HG03039 (cell line): ENCODE data around the gene RRAD.
"Not testable (repeated sequence)": the region's sequence is repeated elsewhere in the genome, so short reads cannot be mapped to it uniquely, and the experiment has no call there.

Experiments
- ATAC-seq: cut with Tn5 transposase; IDR thresholded peaks from one replicate; pipeline ENCODE4 v1.9.1; 2021; ENCODE audit warnings: mild to moderate bottlenecking, moderate library complexity; ENCODE audit not compliant: unreplicated experiment

The RRAD gene

GRCh38 chr16:66902648-66903543 is 22.4 kb downstream of the RRAD start:
- ATAC-seq: no peak

GRCh38 chr16:66901626-66902025 is 23.7 kb downstream of the RRAD start:
- ATAC-seq: no peak

- no peak for ATAC-seq
These were observed 24.5 kb downstream of the RRAD start for GRCh38 chr16:66900721-66901441.

DNA sequence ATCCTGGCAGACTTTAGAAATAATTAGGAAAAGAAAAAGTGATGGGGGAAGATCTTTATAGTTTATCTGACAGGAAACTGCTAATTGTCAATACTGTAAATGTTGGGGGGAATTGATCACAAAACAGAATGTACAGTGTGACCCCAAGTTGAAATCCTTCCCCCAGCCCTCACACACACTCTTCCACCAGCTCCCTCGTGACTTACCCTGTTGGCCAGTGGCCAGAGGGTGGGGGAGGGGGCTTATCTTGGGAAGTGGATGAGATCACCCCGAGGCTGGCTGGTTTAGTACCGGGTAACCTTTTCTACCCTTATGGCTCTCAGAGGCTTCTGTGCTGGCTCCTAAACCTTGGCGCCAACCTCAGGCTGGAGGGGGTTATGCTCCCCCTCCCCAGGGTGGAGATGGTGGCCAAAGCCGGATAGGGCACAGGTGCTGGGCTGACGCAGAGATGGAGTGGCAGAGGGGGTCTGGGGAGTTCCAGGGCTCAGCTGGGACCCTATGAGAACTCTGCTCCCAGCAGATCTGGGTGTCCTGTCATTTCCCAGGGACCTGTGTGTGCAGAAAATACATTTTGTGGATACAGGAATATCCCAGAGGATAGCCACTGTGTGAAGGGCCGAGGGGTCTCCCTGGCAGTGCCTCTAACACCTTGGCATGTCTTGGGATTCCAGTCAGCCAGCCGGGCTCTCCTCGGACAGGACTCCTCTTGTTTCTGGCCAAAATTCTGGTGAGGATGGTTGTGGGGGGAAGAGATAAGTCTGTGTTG is 25.2 kb downstream of the RRAD start:
- no peak for ATAC-seq

GRCh38 chr16:66899310-66899944 is 25.9 kb downstream of the RRAD start:
- ATAC-seq: no peak

GRCh38 chr16:66898933-66899309 is 26.4 kb downstream of the RRAD start:
- no peak for ATAC-seq

- no peak for ATAC-seq
These were observed 27.1 kb downstream of the RRAD start for GRCh38 chr16:66898207-66898606.

GRCh38 chr16:66896682-66897081 is 28.7 kb downstream of the RRAD start:
- ATAC-seq: not testable (repeated sequence)

GRCh38 chr16:66895999-66896398 is 29.3 kb downstream of the RRAD start:
- no peak for ATAC-seq

GRCh38 chr16:66895689-66895979 is 29.7 kb downstream of the RRAD start:
- ATAC-seq: no peak

- ATAC-seq: no peak
These were observed 30.2 kb downstream of the RRAD start for GRCh38 chr16:66894948-66895688.

DNA sequence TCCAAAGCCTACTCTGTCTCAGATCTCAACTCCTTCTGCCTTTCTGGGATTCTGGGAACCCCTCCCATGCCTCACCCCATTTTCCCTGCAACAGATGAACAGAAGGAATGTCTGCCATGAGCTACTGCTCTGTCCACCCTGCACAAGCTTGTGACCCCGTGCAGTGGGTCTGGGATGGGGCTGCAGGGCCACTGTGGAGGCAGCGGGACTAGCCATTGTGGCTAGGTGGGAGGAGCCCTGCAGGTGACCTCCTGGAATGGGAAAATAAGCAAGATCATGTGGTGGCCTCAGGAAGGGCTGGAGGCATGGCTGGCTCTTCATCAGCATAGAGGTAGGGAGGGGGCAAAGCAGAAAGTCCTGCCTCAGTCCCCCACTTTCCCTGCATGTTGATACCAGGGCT is 31.3 kb downstream of the RRAD start:
- no peak for ATAC-seq

DNA sequence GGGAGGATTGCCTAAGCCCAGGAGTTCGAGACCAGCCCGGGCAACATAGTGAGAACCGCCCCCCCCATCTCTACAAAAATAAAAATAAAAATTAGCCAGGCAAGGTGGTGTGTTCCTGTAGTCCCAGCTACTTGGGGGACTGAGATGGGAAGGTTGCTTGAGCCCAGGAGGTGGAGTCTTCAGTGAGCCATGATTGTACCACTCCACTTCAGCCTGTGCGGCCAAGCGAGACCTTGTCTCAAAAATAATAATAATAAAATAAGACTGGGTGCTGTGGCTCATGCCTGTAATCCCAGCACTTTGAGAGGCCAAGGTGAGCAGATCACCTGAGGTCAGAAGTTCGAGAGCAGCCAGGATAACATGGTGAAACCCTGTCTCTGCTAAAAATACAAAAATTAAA is 33.5 kb downstream of the RRAD start:
- ATAC-seq: no peak

DNA sequence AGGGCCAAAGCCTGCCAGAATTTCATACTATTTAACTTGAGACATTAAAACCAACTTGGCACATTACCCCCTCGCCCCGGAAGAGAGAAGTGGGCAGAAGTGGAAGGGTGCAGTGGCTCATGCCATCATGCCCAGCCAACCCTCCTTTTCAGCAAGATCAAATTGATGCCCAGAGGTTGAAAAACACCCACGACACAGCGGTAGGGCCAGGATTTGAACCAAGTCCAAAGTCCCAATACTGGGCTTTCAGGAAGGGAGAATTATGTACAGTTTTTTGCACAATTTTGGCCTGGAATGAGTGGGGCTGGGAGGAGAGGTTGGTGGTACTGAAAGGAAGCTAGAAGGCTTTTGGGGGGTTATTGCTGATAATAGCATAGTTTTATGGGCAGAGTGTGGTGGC is 34.0 kb downstream of the RRAD start:
- no peak for ATAC-seq

GRCh38 chr16:66890799-66891198 is 34.5 kb downstream of the RRAD start:
- no peak for ATAC-seq

GRCh38 chr16:66889622-66890021 is 35.7 kb downstream of the RRAD start:
- ATAC-seq: no peak

DNA sequence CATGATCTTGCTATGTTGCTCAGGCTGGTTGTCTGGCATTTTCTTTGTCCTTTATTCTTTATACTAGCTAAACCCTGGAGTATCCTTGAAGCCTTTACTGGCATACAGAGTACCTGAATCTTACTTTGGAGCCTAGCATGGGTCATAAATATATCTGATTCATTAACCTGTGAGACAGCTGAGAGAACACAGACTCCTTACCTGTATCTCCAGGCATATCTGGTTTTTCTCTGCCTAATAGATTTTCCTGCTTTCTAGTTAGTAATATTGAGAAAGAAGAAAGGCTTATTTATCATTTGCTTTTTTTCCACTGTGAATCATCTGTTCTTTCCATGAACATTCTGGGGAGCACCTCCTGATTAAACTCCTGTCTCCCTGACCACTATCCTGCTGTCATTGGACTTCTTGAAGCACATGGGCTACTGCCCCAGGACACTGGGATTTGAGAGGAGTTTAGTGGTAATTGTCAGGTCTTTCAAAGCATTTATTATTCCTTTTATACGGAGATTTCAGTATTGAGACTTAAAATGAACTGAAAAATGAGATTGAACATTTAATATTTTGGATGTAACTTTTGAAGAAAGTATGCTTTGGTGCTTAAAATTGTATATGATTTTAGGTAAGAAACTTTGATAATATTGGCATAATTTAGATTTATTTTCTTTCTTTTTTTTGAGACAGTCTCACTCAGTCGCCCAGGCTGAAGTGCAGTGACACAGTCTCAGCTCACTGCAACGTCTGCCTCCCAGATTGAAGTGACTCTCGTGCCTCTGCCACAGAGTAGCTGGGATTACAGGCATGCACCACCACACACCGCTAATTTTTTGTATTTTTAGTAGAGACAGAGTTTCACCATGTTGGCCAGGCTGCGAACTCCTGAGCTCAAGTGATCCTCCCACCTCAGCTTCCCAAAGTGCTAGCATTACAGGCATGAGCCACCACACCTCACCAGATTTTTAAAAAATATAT is 36.4 kb downstream of the RRAD start:
- no peak for ATAC-seq

GRCh38 chr16:66886914-66887313 is 38.4 kb downstream of the RRAD start:
- ATAC-seq: no peak

DNA sequence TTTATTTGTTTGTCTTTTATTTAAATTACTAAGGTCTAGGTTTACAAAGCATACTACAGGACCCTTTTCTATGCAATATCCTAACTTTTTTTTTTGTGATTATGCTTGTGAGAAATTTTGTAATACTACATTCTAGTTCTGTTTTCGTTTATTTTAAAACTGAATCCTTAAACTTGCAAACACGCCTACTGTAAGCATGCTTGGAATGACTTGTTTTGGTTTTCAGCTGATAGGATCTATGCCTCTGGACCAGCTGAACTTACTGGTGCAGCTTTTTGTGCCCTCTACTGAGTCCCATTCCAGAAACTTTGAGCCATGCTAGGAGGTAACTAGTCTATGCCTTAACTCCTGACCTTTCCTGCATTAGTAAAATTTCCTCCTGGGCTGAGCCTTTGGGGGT is 39.0 kb downstream of the RRAD start:
- ATAC-seq: no peak
